MCF 10A (cell line): Measurements from ENCODE around the gene ZNF423. TPM values are rescaled to one million over a fixed set of nuclear protein-coding genes. Genes with fewer than 3 reads are reported as not detected.

Source experiments
- BruUV-seq: library from RNA; stranded (reverse); fragments of 400-500 nt; replicated peaks from 2 replicates; lab custom pipeline; 2021; lab: Mats Ljungman, UMichigan
- CTCF ChIA-PET: fragments of 300-600 bp; sonication (Branson Sonifier 250); formaldehyde crosslinking; extraction: SDS; loops from one replicate; lab custom pipeline; 2021; ENCODE audit warnings: antibody characterized with exemption, inconsistent platforms; lab: Yijun Ruan, JAX
- POLR2A ChIA-PET: fragments of 300-600, 350-650 bp; sonication (Branson Sonifier 250); formaldehyde crosslinking; extraction: SDS; loops from one replicate; lab custom pipeline; 2020; ENCODE audit warnings: antibody characterized with exemption, inconsistent platforms; lab: Yijun Ruan, JAX
- DNase-seq: peaks from one replicate; pipeline ENCODE4 v3.0.0-alpha.2; 2018; ENCODE audit not compliant: unreplicated experiment
- H3K27ac Mint-ChIP-seq: one replicate; pipeline ENCODE4 v1.8.0; 2022; ENCODE audit warnings: mild to moderate bottlenecking, low read depth, mixed read lengths; ENCODE audit not compliant: unreplicated experiment
- H3K27me3 Mint-ChIP-seq: one replicate; pipeline ENCODE4 v1.8.0; 2022; ENCODE audit warnings: mixed read lengths; ENCODE audit not compliant: insufficient read depth, unreplicated experiment
- H3K36me3 Mint-ChIP-seq: one replicate; pipeline ENCODE4 v1.8.0; 2022; ENCODE audit warnings: mild to moderate bottlenecking, moderate library complexity, mixed read lengths; ENCODE audit not compliant: insufficient read depth, unreplicated experiment
- H3K4me1 Mint-ChIP-seq: one replicate; pipeline ENCODE4 v1.8.0; 2022; ENCODE audit warnings: mixed read lengths; ENCODE audit not compliant: insufficient read depth, unreplicated experiment
- H3K4me3 Mint-ChIP-seq: one replicate; pipeline ENCODE4 v1.8.0; 2022; ENCODE audit warnings: mild to moderate bottlenecking, moderate library complexity, mixed read lengths; ENCODE audit not compliant: unreplicated experiment
- H3K9me3 Mint-ChIP-seq: one replicate; pipeline ENCODE4 v1.8.0; 2022; ENCODE audit warnings: mixed read lengths; ENCODE audit not compliant: unreplicated experiment
- CTCF ChIP-seq: fragments of 200-600 bp; IDR thresholded peaks from one replicate; pipeline ENCODE4 v1.8.0; 2022; ENCODE audit warnings: antibody characterized with exemption, mild to moderate bottlenecking; ENCODE audit not compliant: unreplicated experiment
- intact Hi-C: fragments of 100-400 bp; cut with micrococcal nuclease; formaldehyde crosslinking; loops from 2 replicates; pipeline ENCODE4 v1.14.1; 2022
- total RNA-seq: library from RNA; stranded (reverse); gene quantifications from 2 replicates; pipeline ENCODE4 v1.2.3, GENCODE V29; 2022

Gene ZNF423
- total RNA-seq, 1 experiment from 2014 or later: not detected

GRCh38 chr16:49562228-49562627, 293.7 kb downstream of the ZNF423 start:
- intact Hi-C loops: no loop called here
- peaks cover 57% of the 10 kb centered on the region for H3K27me3 Mint-ChIP-seq
- no peak overlapping the region for H3K4me3 Mint-ChIP-seq
- ChIA-PET CTCF (interaction anchor here (0.6 to 1.8 kb wide), 2 partner anchors 30 to 312 kb away, joined by 3 to 7 read pairs; no protein-coding TSS in a partner anchor), POLR2A (no interaction called here)
- TF ChIP-seq CTCF: no peak
- H3K27ac Mint-ChIP-seq: no peak overlapping the region
- no peak for DNase-seq
- H3K36me3 Mint-ChIP-seq: no peaks in the 10 kb centered on the region
- H3K9me3 Mint-ChIP-seq: no peaks in the 10 kb centered on the region
- no TSS peak for BruUV-seq
- no peaks in the 10 kb centered on the region for H3K4me1 Mint-ChIP-seq

- POLR2A ChIA-PET: no interaction called here
- TF ChIP-seq CTCF: no peak
- BruUV-seq: no TSS peak
- H3K9me3 Mint-ChIP-seq: no peaks in the 10 kb centered on the region
- CTCF ChIA-PET: interaction anchor here (0.7 kb wide), 2 partner anchors 33 to 857 kb away, joined by 3 read pairs; no protein-coding TSS in a partner anchor
- H3K4me1 Mint-ChIP-seq: no peaks in the 10 kb centered on the region
- H3K36me3 Mint-ChIP-seq: no peaks in the 10 kb centered on the region
- intact Hi-C loops: no loop called here
- no peak overlapping the region for H3K27ac Mint-ChIP-seq
- H3K4me3 Mint-ChIP-seq: no peak overlapping the region
- H3K27me3 Mint-ChIP-seq: peaks cover 48% of the 10 kb centered on the region
- DNase-seq: no peak
Measured at GRCh38 chr16:49560004-49560830, 295.7 kb downstream of the ZNF423 start.

GRCh38 chr16:49559242-49559641, 296.7 kb downstream of the ZNF423 start:
- H3K4me1 Mint-ChIP-seq: no peaks in the 10 kb centered on the region
- H3K9me3 Mint-ChIP-seq: no peaks in the 10 kb centered on the region
- peaks cover 38% of the 10 kb centered on the region for H3K27me3 Mint-ChIP-seq
- intact Hi-C loops: no loop called here
- ChIA-PET POLR2A (no interaction called here), CTCF (interaction anchor here (0.9 to 1.8 kb wide), 3 partner anchors 10 to 363 kb away, joined by 4 to 7 read pairs (median 4); no protein-coding TSS in a partner anchor)
- no peak for TF ChIP-seq CTCF
- H3K36me3 Mint-ChIP-seq: no peaks in the 10 kb centered on the region
- no peak overlapping the region for H3K27ac Mint-ChIP-seq
- no peak for DNase-seq
- BruUV-seq: no TSS peak
- no peak overlapping the region for H3K4me3 Mint-ChIP-seq

- Mint-ChIP-seq H3K4me1 (no peaks in the 10 kb centered on the region), H3K9me3 (no peaks in the 10 kb centered on the region), H3K4me3 (no peak overlapping the region), H3K27ac (no peak overlapping the region), H3K36me3 (no peaks in the 10 kb centered on the region), H3K27me3 (peaks cover 33% of the 10 kb centered on the region)
- intact Hi-C loops: no loop called here
- POLR2A ChIA-PET: no interaction called here
- no peak for DNase-seq
- BruUV-seq: no TSS peak
- no peak for TF ChIP-seq CTCF
- CTCF ChIA-PET: interaction anchor here (0.9 to 2.3 kb wide), 6 partner anchors 9 to 364 kb away, joined by 3 to 8 read pairs (median 4); no protein-coding TSS in a partner anchor
Measured at GRCh38 chr16:49558451-49558850, 297.5 kb downstream of the ZNF423 start.
